Uterus (tissue), 2 donors: Measurements from ENCODE around the gene DCX.

Source experiments
- POLR2A ChIP-seq, 2 donors: fragments of 450-650 bp; IDR thresholded peaks; one replicate each; pipeline ENCODE4 v1.6.1; 2016; ENCODE audit warnings: antibody characterized with exemption in 2 of 2, mild to moderate bottlenecking in 1 of 2, moderate library complexity in 1 of 2
- TF ChIP-seq, protein P1 (sequence below), 4 experiments: fragments of 200-600 bp in 2 of 4; fragments of 450-650 bp in 2 of 4; sonication (generic) in 2 of 4; IDR thresholded peaks; one replicate each; pipeline ENCODE4 v1.5.1; 2016 to 2019; ENCODE audit warnings: antibody characterized with exemption in 4 of 4, mild to moderate bottlenecking in 2 of 4, moderate library complexity in 1 of 4

DNA sequence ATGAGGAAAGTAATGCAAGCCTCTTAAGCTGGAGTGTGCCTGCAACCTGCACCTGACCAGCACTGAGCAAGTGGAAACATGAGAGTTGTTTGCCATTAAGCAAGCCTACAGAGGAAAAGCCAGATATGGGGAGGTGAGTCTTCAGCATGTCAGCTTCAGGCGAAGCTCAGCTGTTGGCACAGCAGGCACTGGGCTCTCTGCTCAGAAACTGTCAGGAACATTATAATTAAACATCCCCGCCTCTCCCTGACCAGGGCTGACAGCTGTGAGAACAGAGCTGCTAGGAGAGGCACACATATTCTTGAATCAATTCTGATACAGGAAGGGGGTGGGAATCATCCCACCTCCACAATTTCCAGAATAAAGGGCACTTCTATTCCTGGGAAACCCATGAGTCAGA, 19.0 kb upstream of the DCX start:
- TF ChIP-seq, protein P1, sequence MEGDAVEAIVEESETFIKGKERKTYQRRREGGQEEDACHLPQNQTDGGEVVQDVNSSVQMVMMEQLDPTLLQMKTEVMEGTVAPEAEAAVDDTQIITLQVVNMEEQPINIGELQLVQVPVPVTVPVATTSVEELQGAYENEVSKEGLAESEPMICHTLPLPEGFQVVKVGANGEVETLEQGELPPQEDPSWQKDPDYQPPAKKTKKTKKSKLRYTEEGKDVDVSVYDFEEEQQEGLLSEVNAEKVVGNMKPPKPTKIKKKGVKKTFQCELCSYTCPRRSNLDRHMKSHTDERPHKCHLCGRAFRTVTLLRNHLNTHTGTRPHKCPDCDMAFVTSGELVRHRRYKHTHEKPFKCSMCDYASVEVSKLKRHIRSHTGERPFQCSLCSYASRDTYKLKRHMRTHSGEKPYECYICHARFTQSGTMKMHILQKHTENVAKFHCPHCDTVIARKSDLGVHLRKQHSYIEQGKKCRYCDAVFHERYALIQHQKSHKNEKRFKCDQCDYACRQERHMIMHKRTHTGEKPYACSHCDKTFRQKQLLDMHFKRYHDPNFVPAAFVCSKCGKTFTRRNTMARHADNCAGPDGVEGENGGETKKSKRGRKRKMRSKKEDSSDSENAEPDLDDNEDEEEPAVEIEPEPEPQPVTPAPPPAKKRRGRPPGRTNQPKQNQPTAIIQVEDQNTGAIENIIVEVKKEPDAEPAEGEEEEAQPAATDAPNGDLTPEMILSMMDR (IDR thresholded peaks at IDR 0.05) = no peak
- TF ChIP-seq POLR2A (IDR thresholded peaks at IDR 0.05) = no peak
